ENCODE results near the gene TAB2. TPM values are rescaled to one million over a fixed set of nuclear protein-coding genes. Genes with fewer than 3 reads are reported as not detected.

The TAB2 gene
- total and polyA plus RNA-seq, 9 of the 15 experiments (the other 6 are each of a cell fraction or from before 2014, with no cell fraction given) = 9.1 to 38.3 (median 18.6) TPM

GRCh38 chr6:149273318-149273717 is 44.2 kb upstream of the TAB2 start (continued):
- no peak for TF ChIP-seq ZFPM2 (CRISPR knock-in tag; IDR thresholded peaks at IDR 0.05)
- no peak for TF ChIP-seq MTA3 (IDR thresholded peaks at IDR 0.05; ENCODE audit: borderline replicate concordance)
- TF ChIP-seq PHF21A (IDR thresholded peaks at IDR 0.05; ENCODE audit: borderline replicate concordance, low read depth) = no peak
- no peak for TF ChIP-seq SMAD4 (CRISPR knock-in tag; conservative IDR thresholded peaks at IDR 0.05)
- no peak for TF ChIP-seq ZNF512 (tag; IDR thresholded peaks at IDR 0.05)
- TF ChIP-seq E2F5 (CRISPR knock-in tag; IDR thresholded peaks at IDR 0.05) = no peak

GRCh38 chr6:149275621-149276020 is 41.9 kb upstream of the TAB2 start:
- ATAC-seq (no peak), DNase-seq (ENCODE audit: extremely low read depth in 1 of 4, low spot score in 3 of 4) (no peak), FAIRE-seq (no peak)
- Histone ChIP-seq H3K4me3 (no peak overlapping the region), H3K9me3 (replicated peaks; ENCODE audit: control insufficient read depth, insufficient read depth, low read depth, low read length) (0 out of 2 replicates have a peak, but pooled peaks cover 3% of the 10 kb centered on the region), H4K20me1 (replicated peaks; ENCODE audit: control insufficient read depth, insufficient read depth, low read length) (no peaks in the 10 kb centered on the region), H3K27me3 (ENCODE audit: control insufficient read depth in 2 of 2, insufficient read depth in 2 of 2, low read length in 2 of 2) (peaks cover 12 to 16% of the 10 kb centered on the region in 2 experiments), H3K36me3 (ENCODE audit: control insufficient read depth, insufficient read depth, low read length) (no peaks in the 10 kb centered on the region), H3K9ac (ENCODE audit: insufficient read depth in 1 of 2, low read depth in 2 of 2, low read length in 2 of 2) (no peak overlapping the region), H3K79me2 (ENCODE audit: control insufficient read depth, insufficient read depth, low read length) (no peaks in the 10 kb centered on the region), H3K27ac (ENCODE audit: extremely low read depth, low read depth, low read length) (no peak overlapping the region), H3K9me1 (ENCODE audit: control insufficient read depth, insufficient read depth, low read length) (no peaks in the 10 kb centered on the region), H2AFZ (ENCODE audit: low read depth, low read length) (no peak overlapping the region), H3K4me2 (ENCODE audit: insufficient read depth, low read length) (no peak overlapping the region), H3K4me1 (replicated peaks in 1 of 2; ENCODE audit: control insufficient read depth in 2 of 2, insufficient read depth in 2 of 2, low read length in 2 of 2) (no peaks in the 10 kb centered on the region)
- TF ChIP-seq RFX7 (CRISPR knock-in tag; IDR thresholded peaks at IDR 0.05) (no peak), FOXA1 (IDR thresholded peaks at IDR 0.05; ENCODE audit: borderline replicate concordance) (no peak), CCAR2 (IDR thresholded peaks at IDR 0.05; ENCODE audit: low read depth, low read length) (no peak), DPF2 (IDR thresholded peaks at IDR 0.05) (no peak), ZNF384 (IDR thresholded peaks at IDR 0.05; ENCODE audit: low read depth, low read length) (no peak)
- BruUV-seq (replicated peaks) = no TSS peak
- POLR2A ChIA-PET = interaction anchor here (1.5 kb wide), 1 partner anchor 9 kb away, joined by 6 read pairs; no protein-coding TSS in a partner anchor
- CTCF ChIA-PET (ENCODE audit: low intra/inter-chr PET ratio) = no interaction called here
- in situ Hi-C loops (cut with MboI) (no loop called here), intact Hi-C loops (cut with micrococcal nuclease) (no loop called here)
- WGBS (ENCODE audit: insufficient coverage, low coverage, missing lambda C conversion rate) = 2% methylated on average over 3 of the region's 3 CpGs
